ENCODE results near the gene CHRNA4. TPM values are rescaled to one million over a fixed set of nuclear protein-coding genes. Genes with fewer than 3 reads are reported as not detected.

Gene CHRNA4
- total and polyA plus RNA-seq, 2 of the 13 experiments (the other 11 are each of a cell fraction or from before 2014, with no cell fraction given) = not detected

DNA sequence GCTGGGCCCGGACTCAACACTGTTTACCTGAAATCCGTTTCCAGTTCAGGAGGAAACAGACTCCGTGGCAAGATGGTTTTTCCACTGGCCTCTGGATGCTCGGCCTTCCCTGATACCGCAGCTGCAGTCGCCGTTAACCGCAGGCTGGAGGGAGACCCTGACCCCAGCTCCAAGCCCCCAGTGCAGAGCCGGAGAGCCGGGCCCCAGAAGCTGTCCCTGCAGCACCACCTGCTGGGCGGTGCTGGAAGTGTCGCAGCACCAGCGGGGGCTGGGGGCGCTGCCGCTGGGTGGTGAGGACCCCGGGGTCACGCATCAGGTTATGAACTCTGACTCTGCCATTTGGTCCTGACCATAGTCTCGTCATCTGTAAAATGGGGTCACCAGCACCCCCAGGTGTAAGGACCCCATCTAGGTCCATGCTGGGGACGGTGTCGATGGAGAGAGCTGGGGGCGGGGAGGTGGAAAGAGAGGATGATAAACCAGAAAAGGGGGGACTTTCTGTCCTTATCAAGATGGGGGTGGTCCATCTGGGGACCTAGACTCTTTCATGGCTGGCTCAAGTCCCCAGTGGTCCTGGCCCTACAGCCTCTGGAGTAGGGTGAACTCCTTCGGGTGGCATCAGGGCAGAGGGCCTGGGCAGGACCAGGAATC lies 20.8 kb upstream of the CHRNA4 start (continued):
- TF ChIP-seq HDAC1 (CRISPR knock-in tag; IDR thresholded peaks at IDR 0.05) = no peak
- TF ChIP-seq DR1 (CRISPR knock-in tag; IDR thresholded peaks at IDR 0.05) = no peak
- TF ChIP-seq, protein P1, sequence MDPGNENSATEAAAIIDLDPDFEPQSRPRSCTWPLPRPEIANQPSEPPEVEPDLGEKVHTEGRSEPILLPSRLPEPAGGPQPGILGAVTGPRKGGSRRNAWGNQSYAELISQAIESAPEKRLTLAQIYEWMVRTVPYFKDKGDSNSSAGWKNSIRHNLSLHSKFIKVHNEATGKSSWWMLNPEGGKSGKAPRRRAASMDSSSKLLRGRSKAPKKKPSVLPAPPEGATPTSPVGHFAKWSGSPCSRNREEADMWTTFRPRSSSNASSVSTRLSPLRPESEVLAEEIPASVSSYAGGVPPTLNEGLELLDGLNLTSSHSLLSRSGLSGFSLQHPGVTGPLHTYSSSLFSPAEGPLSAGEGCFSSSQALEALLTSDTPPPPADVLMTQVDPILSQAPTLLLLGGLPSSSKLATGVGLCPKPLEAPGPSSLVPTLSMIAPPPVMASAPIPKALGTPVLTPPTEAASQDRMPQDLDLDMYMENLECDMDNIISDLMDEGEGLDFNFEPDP (CRISPR knock-in tag; conservative IDR thresholded peaks at IDR 0.05) = no peak
- no peak for TF ChIP-seq JDP2 (CRISPR knock-in tag; IDR thresholded peaks at IDR 0.05; ENCODE audit: borderline replicate concordance)
- TF ChIP-seq, protein P2, sequence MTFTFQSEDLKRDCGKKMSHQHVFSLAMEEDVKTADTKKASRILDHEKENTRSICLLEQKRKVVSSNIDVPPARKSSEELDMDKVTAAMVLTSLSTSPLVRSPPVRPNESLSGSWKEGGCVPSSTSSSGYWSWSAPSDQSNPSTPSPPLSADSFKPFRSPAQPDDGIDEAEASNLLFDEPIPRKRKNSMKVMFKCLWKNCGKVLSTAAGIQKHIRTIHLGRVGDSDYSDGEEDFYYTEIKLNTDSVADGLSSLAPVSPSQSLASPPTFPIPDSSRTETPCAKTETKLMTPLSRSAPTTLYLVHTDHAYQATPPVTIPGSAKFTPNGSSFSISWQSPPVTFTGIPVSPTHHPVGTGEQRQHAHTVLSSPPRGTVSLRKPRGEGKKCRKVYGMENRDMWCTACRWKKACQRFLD (CRISPR knock-in tag; IDR thresholded peaks at IDR 0.05; ENCODE audit: borderline replicate concordance) = peak; percentile 60; the same call in 1 of the 2 replicates
- TF ChIP-seq ZSCAN21 (CRISPR knock-in tag; IDR thresholded peaks at IDR 0.05; ENCODE audit: borderline replicate concordance) = no peak
- TF ChIP-seq, protein P3, sequence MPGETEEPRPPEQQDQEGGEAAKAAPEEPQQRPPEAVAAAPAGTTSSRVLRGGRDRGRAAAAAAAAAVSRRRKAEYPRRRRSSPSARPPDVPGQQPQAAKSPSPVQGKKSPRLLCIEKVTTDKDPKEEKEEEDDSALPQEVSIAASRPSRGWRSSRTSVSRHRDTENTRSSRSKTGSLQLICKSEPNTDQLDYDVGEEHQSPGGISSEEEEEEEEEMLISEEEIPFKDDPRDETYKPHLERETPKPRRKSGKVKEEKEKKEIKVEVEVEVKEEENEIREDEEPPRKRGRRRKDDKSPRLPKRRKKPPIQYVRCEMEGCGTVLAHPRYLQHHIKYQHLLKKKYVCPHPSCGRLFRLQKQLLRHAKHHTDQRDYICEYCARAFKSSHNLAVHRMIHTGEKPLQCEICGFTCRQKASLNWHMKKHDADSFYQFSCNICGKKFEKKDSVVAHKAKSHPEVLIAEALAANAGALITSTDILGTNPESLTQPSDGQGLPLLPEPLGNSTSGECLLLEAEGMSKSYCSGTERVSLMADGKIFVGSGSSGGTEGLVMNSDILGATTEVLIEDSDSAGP (CRISPR knock-in tag; IDR thresholded peaks at IDR 0.05; ENCODE audit: borderline replicate concordance) = peak; percentile 21; the same call in 1 of the 2 replicates
- TF ChIP-seq, protein P4, sequence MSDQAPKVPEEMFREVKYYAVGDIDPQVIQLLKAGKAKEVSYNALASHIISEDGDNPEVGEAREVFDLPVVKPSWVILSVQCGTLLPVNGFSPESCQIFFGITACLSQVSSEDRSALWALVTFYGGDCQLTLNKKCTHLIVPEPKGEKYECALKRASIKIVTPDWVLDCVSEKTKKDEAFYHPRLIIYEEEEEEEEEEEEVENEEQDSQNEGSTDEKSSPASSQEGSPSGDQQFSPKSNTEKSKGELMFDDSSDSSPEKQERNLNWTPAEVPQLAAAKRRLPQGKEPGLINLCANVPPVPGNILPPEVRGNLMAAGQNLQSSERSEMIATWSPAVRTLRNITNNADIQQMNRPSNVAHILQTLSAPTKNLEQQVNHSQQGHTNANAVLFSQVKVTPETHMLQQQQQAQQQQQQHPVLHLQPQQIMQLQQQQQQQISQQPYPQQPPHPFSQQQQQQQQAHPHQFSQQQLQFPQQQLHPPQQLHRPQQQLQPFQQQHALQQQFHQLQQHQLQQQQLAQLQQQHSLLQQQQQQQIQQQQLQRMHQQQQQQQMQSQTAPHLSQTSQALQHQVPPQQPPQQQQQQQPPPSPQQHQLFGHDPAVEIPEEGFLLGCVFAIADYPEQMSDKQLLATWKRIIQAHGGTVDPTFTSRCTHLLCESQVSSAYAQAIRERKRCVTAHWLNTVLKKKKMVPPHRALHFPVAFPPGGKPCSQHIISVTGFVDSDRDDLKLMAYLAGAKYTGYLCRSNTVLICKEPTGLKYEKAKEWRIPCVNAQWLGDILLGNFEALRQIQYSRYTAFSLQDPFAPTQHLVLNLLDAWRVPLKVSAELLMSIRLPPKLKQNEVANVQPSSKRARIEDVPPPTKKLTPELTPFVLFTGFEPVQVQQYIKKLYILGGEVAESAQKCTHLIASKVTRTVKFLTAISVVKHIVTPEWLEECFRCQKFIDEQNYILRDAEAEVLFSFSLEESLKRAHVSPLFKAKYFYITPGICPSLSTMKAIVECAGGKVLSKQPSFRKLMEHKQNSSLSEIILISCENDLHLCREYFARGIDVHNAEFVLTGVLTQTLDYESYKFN (CRISPR knock-in tag; conservative IDR thresholded peaks at IDR 0.05) = no peak
- TF ChIP-seq ZFP82 (CRISPR knock-in tag; IDR thresholded peaks at IDR 0.05; ENCODE audit: borderline replicate concordance) = no peak
- TF ChIP-seq ADNP (CRISPR knock-in tag; IDR thresholded peaks at IDR 0.05) = no peak
- no peak for TF ChIP-seq KLF9 (CRISPR knock-in tag; IDR thresholded peaks at IDR 0.05; ENCODE audit: low read depth)
- TF ChIP-seq FOXC1 (CRISPR knock-in tag; IDR thresholded peaks at IDR 0.05; ENCODE audit: borderline replicate concordance) = no peak
- TF ChIP-seq, protein P5, sequence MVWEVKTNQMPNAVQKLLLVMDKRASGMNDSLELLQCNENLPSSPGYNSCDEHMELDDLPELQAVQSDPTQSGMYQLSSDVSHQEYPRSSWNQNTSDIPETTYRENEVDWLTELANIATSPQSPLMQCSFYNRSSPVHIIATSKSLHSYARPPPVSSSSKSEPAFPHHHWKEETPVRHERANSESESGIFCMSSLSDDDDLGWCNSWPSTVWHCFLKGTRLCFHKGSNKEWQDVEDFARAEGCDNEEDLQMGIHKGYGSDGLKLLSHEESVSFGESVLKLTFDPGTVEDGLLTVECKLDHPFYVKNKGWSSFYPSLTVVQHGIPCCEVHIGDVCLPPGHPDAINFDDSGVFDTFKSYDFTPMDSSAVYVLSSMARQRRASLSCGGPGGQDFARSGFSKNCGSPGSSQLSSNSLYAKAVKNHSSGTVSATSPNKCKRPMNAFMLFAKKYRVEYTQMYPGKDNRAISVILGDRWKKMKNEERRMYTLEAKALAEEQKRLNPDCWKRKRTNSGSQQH (CRISPR knock-in tag; IDR thresholded peaks at IDR 0.05; ENCODE audit: low read depth) = no peak
- TF ChIP-seq ZNF124 (CRISPR knock-in tag; IDR thresholded peaks at IDR 0.05) = no peak
- TF ChIP-seq, protein P6, sequence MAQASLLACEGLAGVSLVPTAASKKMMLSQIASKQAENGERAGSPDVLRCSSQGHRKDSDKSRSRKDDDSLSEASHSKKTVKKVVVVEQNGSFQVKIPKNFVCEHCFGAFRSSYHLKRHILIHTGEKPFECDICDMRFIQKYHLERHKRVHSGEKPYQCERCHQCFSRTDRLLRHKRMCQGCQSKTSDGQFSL (CRISPR knock-in tag; IDR thresholded peaks at IDR 0.05) = peak; percentile 31; the same call in 1 of the 2 replicates
- TF ChIP-seq ZNF720 (CRISPR knock-in tag; IDR thresholded peaks at IDR 0.05) = no peak
- no peak for TF ChIP-seq ZNF674 (CRISPR knock-in tag; IDR thresholded peaks at IDR 0.05; ENCODE audit: low read depth)
- TF ChIP-seq HOXA7 (CRISPR knock-in tag; IDR thresholded peaks at IDR 0.05) = no peak
- TF ChIP-seq ZNF260 (CRISPR knock-in tag; IDR thresholded peaks at IDR 0.05; ENCODE audit: borderline replicate concordance, low read depth) = no peak
- TF ChIP-seq HCFC1 (IDR thresholded peaks at IDR 0.05; ENCODE audit: low read depth, low read length) = no peak
